ENCODE measurements around the gene FXYD1.

DNA sequence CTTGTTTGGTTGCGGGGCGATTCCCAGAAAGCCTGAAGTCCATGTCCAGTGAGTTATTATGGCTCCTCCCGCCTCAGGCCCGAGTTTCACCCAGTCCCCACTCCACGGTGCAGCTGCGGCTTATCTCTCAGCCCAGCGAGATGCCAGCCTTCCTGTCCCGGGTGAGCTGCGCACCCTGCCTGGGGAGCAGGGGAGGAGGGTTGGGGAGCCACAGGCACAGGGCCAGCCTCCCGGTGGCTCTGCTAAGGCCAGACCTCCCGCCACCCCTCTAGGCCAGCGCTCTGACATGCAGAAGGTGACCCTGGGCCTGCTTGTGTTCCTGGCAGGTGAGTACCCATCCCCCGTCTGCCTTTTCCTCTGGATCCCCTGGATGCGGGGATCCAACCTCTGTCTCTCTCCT lies 19.5 kb upstream of the FXYD1 start:
- TF ChIP-seq, protein P1, sequence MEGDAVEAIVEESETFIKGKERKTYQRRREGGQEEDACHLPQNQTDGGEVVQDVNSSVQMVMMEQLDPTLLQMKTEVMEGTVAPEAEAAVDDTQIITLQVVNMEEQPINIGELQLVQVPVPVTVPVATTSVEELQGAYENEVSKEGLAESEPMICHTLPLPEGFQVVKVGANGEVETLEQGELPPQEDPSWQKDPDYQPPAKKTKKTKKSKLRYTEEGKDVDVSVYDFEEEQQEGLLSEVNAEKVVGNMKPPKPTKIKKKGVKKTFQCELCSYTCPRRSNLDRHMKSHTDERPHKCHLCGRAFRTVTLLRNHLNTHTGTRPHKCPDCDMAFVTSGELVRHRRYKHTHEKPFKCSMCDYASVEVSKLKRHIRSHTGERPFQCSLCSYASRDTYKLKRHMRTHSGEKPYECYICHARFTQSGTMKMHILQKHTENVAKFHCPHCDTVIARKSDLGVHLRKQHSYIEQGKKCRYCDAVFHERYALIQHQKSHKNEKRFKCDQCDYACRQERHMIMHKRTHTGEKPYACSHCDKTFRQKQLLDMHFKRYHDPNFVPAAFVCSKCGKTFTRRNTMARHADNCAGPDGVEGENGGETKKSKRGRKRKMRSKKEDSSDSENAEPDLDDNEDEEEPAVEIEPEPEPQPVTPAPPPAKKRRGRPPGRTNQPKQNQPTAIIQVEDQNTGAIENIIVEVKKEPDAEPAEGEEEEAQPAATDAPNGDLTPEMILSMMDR (IDR thresholded peaks at IDR 0.05; ENCODE audit: low read depth, low read length), result no peak
- TF ChIP-seq EZH2phosphoT487 (IDR thresholded peaks at IDR 0.05; ENCODE audit: low read depth), result no peak

All from OCI-LY3 (cell line).